ENCODE results near the gene ADAT2. TPM values are rescaled to one million over a fixed set of nuclear protein-coding genes. Genes with fewer than 3 reads are reported as not detected.

The ADAT2 gene
- total and polyA plus RNA-seq, 2 of the 8 experiments (the other 6 are each of a cell fraction or from before 2014, with no cell fraction given), result 4.3 to 11.8 TPM

DNA sequence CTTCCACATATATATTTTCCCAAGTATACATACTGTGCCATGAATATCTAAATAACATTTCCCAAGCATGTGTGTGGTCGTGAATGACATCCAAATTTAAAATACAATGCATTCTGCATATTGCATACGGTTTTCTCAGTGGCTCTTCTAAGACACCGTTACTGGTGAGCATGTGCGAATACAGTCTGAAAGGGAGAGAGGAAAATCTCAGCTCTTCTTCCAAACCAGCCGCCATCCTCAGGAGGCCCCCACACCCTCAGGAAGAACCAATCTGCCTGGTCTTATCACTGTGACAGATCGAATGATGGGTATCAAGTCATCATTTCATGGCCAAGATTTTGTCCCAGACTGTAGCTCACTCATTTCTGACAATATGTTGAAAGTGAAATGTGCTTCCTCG lies 50.7 kb downstream of the ADAT2 start:
- Histone ChIP-seq H4K8ac (ENCODE audit: extremely low read depth, insufficient read depth, low read length) (no peak overlapping the region), H3K9ac (replicated peaks in 1 of 4; ENCODE audit: extremely low read depth in 1 of 4, low read depth in 3 of 4, low read length in 3 of 4) (no peak overlapping the region), H4K5ac (ENCODE audit: insufficient read length, low read depth, low read length) (no peak overlapping the region), H3K23ac (ENCODE audit: insufficient read length) (no peak overlapping the region), H3K36me3 (ENCODE audit: control insufficient read depth in 2 of 4, insufficient read depth in 4 of 4, low read length in 3 of 4) (no peaks in the 10 kb centered on the region), H3K27ac (ENCODE audit: low read depth, low read length) (no peak overlapping the region), H2BK5ac (ENCODE audit: low read depth, low read length) (no peak overlapping the region), H3K4me3 (ENCODE audit: extremely low read depth in 1 of 4, insufficient read depth in 2 of 4, low read depth in 3 of 4, low read length in 4 of 4) (no peak overlapping the region), H2BK15ac (ENCODE audit: low read length) (no peak overlapping the region), H2AK5ac (ENCODE audit: low read depth, low read length) (no peak overlapping the region), H3K79me2 (ENCODE audit: control insufficient read depth in 1 of 2, insufficient read depth in 2 of 2, low read length in 2 of 2) (no peaks in the 10 kb centered on the region), H2BK12ac (ENCODE audit: low read depth, low read length) (no peak overlapping the region), H3K27me3 (replicated peaks in 1 of 4; ENCODE audit: control insufficient read depth in 3 of 4, extremely low read depth in 1 of 4, insufficient read depth in 3 of 4, low read length in 3 of 4) (no peaks in the 10 kb centered on the region), H3K23me2 (ENCODE audit: low read depth, low read length) (no peaks in the 10 kb centered on the region), H2BK120ac (replicated peaks; ENCODE audit: low read depth, low read length) (no peak overlapping the region), H2AFZ (ENCODE audit: low read length) (no peak overlapping the region), H3K4me1 (replicated peaks in 1 of 4; ENCODE audit: control insufficient read depth in 3 of 4, insufficient read depth in 4 of 4, low read length in 3 of 4) (peaks cover 0 to 17% (median 3%) of the 10 kb centered on the region in 4 experiments; a peak in 3 of 7 replicates), H3K14ac (ENCODE audit: insufficient read length) (no peak overlapping the region), H3K4ac (replicated peaks; ENCODE audit: insufficient read length, low read depth, low read length) (no peak overlapping the region), H3K18ac (ENCODE audit: extremely low read depth, low read length) (no peak overlapping the region), H3K56ac (replicated peaks; ENCODE audit: insufficient read length, low read depth, low read length) (no peak overlapping the region), H3K9me3 (ENCODE audit: insufficient read depth in 2 of 2, low read depth in 1 of 2, low read length in 1 of 2) (no peaks in the 10 kb centered on the region), H4K20me1 (replicated peaks in 1 of 2; ENCODE audit: control insufficient read depth in 1 of 2, insufficient read depth in 2 of 2, low read length in 2 of 2) (no peaks in the 10 kb centered on the region), H2BK20ac (ENCODE audit: low read length) (no peak overlapping the region), H4K91ac (replicated peaks; ENCODE audit: insufficient read length, low read length) (no peak overlapping the region), H3K4me2 (ENCODE audit: insufficient read depth in 1 of 2, low read depth in 2 of 2, low read length in 2 of 2) (no peak overlapping the region), H3K79me1 (ENCODE audit: low read depth, low read length) (no peaks in the 10 kb centered on the region)
- WGBS, 2 experiments (ENCODE audit: extremely low coverage in 1 of 2, insufficient coverage in 1 of 2, insufficient read length in 1 of 2, insufficient replicate concordance in 2 of 2, low coverage in 1 of 2, low lambda C conversion rate in 2 of 2, missing lambda C conversion rate in 1 of 2), result 75% methylated on average over 7 of the region's 7 CpGs; no CpG with 5 or more reads in 1 of the 2 experiments
- DNase-seq (ENCODE audit: low read depth in 1 of 2, low spot score in 2 of 2) (no peak), FAIRE-seq (no peak)
- POLR2A ChIA-PET (ENCODE audit: partially characterized antibody), result no interaction called here
- TF ChIP-seq EP300 (IDR thresholded peaks at IDR 0.05; ENCODE audit: borderline replicate concordance in 1 of 2, low read depth in 2 of 2, low read length in 2 of 2), result no peak
- TF ChIP-seq CREB1 (IDR thresholded peaks at IDR 0.05), result no peak
- no peak for TF ChIP-seq SUZ12 (IDR thresholded peaks at IDR 0.05; ENCODE audit: low read length)
- TF ChIP-seq EGR1 (IDR thresholded peaks at IDR 0.05; ENCODE audit: borderline replicate concordance, low read depth, low read length), result no peak
- TF ChIP-seq PHF8 (conservative IDR thresholded peaks at IDR 0.05; ENCODE audit: low read depth, low read length), result no peak
- no peak for TF ChIP-seq BACH1 (IDR thresholded peaks at IDR 0.05; ENCODE audit: low read length)
- TF ChIP-seq ZNF274 (IDR thresholded peaks at IDR 0.05; ENCODE audit: borderline replicate concordance, extremely low read depth, low read length), result no peak
- no peak for TF ChIP-seq KDM1A (IDR thresholded peaks at IDR 0.05; ENCODE audit: borderline replicate concordance, low read length)
- no peak for TF ChIP-seq NANOG (IDR thresholded peaks at IDR 0.05; ENCODE audit: insufficient read depth, low read depth, low read length, poor library complexity, severe bottlenecking)
- TF ChIP-seq MAFK (IDR thresholded peaks at IDR 0.05; ENCODE audit: low read depth, low read length), result no peak
- CTCF ChIA-PET (ENCODE audit: partially characterized antibody), result interaction anchor here (0.6 to 3.5 kb wide), 3 partner anchors 10 to 217 kb away, joined by 3 to 15 read pairs (median 5); no protein-coding TSS in a partner anchor
